SK-N-SH treated with all-trans-retinoic acid at 6 μM for 48 hours (cell line): ENCODE data around the gene CLSTN3.

Source experiments
- ATAC-seq: fragments of 200-7000 bp; cut with Tn5 transposase; 3 replicates; pipeline ENCODE4 v1.9.1; 2020; ENCODE audit warnings: mild to moderate bottlenecking, moderate library complexity
- BACH2 ChIP-seq: fragments of 250-450 bp; sonication (Bioruptor Pico); IDR thresholded peaks from 2 replicates; pipeline ENCODE4 v1.9.0; 2021; ENCODE audit warnings: mild to moderate bottlenecking, borderline replicate concordance
- CSDC2 ChIP-seq: fragments of 250-450 bp; sonication (Bioruptor Pico); IDR thresholded peaks from 2 replicates; pipeline ENCODE4 v1.5.0; 2020; ENCODE audit warnings: mild to moderate bottlenecking, moderate library complexity
- ESRRG ChIP-seq: fragments of 250-450 bp; sonication (Bioruptor Pico); IDR thresholded peaks from 2 replicates; pipeline ENCODE4 v1.6.1; 2021; ENCODE audit warnings: mild to moderate bottlenecking
- GLIS3 ChIP-seq: fragments of 250-450 bp; sonication (Bioruptor Pico); IDR thresholded peaks from 2 replicates; pipeline ENCODE4 v1.5.0; 2020; ENCODE audit warnings: mild to moderate bottlenecking, moderate library complexity
- OSR1 ChIP-seq: fragments of 250-450 bp; sonication (Bioruptor Pico); IDR thresholded peaks from 2 replicates; pipeline ENCODE4 v1.8.0; 2022; ENCODE audit warnings: moderate library complexity, mild to moderate bottlenecking, inconsistent platforms
- PATZ1 ChIP-seq: fragments of 250-450 bp; sonication (Bioruptor Pico); IDR thresholded peaks from 2 replicates; pipeline ENCODE4 v1.8.0; 2020; ENCODE audit warnings: mild to moderate bottlenecking, moderate library complexity, borderline replicate concordance
- PPARA ChIP-seq: fragments of 250-450 bp; sonication (Bioruptor Pico); IDR thresholded peaks from 2 replicates; pipeline ENCODE4 v1.5.0; 2020; ENCODE audit warnings: mild to moderate bottlenecking, borderline replicate concordance
- RARB ChIP-seq: fragments of 250-450 bp; sonication (Bioruptor Pico); IDR thresholded peaks from 2 replicates; pipeline ENCODE4 v1.8.0; 2021; ENCODE audit warnings: mild to moderate bottlenecking, moderate library complexity
- TCF4 ChIP-seq: fragments of 250-450 bp; sonication (Bioruptor Pico); IDR thresholded peaks from 2 replicates; pipeline ENCODE4 v1.8.0; 2021; ENCODE audit warnings: mild to moderate bottlenecking, moderate library complexity, borderline replicate concordance
- TOX ChIP-seq: fragments of 250-450 bp; sonication (Bioruptor Pico); IDR thresholded peaks from 2 replicates; pipeline ENCODE4 v1.8.0; 2021; ENCODE audit warnings: mild to moderate bottlenecking, moderate library complexity, borderline replicate concordance
- ZC3H10 ChIP-seq: fragments of 250-450 bp; sonication (Bioruptor Pico); IDR thresholded peaks from 2 replicates; pipeline ENCODE4 v1.5.1; 2021; ENCODE audit warnings: mild to moderate bottlenecking, moderate library complexity
- ZFP30 ChIP-seq: fragments of 450-650 bp; formaldehyde crosslinking; IDR thresholded peaks from 2 replicates; pipeline ENCODE4 v1.5.0; 2022; ENCODE audit warnings: mild to moderate bottlenecking, moderate library complexity
- ZNF565 ChIP-seq: fragments of 450-650 bp; formaldehyde crosslinking; conservative IDR thresholded peaks from 2 replicates; pipeline ENCODE4 v1.5.0; 2020; ENCODE audit warnings: low read depth, mild to moderate bottlenecking, moderate library complexity
- ZNF70 ChIP-seq: fragments of 450-650 bp; formaldehyde crosslinking; IDR thresholded peaks from 2 replicates; pipeline ENCODE4 v1.5.0; 2020; ENCODE audit warnings: mild to moderate bottlenecking, moderate library complexity
- TF ChIP-seq, protein P1 (sequence below): fragments of 250-450 bp; sonication (Bioruptor Pico); IDR thresholded peaks from 2 replicates; pipeline ENCODE4 v1.5.1; 2021; ENCODE audit warnings: mild to moderate bottlenecking, moderate library complexity
- TF ChIP-seq, protein P2 (sequence below): fragments of 250-450 bp; sonication (Bioruptor Pico); IDR thresholded peaks from 2 replicates; pipeline ENCODE4 v1.5.1; 2020; ENCODE audit warnings: low read depth, mild to moderate bottlenecking, moderate library complexity
- TF ChIP-seq, protein P3 (sequence below): fragments of 250-450 bp; sonication (Bioruptor Pico); IDR thresholded peaks from 2 replicates; pipeline ENCODE4 v1.5.0; 2020; ENCODE audit warnings: mild to moderate bottlenecking, moderate library complexity

Gene CLSTN3

DNA sequence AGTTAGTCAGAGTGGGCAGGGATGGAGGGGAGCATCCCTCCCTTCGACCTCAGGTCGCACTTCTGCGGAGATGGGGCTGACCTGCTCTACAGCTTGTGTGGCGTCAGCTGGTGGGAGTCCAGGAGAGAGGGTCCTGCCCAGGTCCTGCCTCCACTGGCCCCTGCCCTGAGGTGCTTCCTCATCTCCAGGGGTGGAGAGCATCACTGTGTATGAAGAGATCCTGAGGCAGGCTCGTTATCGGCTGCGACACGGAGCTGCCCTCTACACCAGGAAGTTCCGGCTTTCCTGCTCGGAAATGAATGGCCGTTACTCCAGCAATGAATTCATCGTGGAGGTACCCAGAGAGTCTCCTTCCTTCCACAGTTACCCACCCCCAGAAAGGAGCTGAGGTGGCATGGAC, 20.2 kb downstream of the CLSTN3 start:
- TF ChIP-seq PPARA (CRISPR knock-in tag) (no peak), ESRRG (CRISPR knock-in tag) (no peak), ZC3H10 (CRISPR knock-in tag) (no peak), BACH2 (CRISPR knock-in tag) (no peak), TCF4 (no peak), ZNF70 (CRISPR knock-in tag) (no peak), CSDC2 (CRISPR knock-in tag) (no peak), OSR1 (no peak), RARB (no peak), ZFP30 (CRISPR knock-in tag) (no peak), GLIS3 (CRISPR knock-in tag) (no peak), TOX (CRISPR knock-in tag) (no peak), PATZ1 (CRISPR knock-in tag) (no peak)
- TF ChIP-seq, protein P1, sequence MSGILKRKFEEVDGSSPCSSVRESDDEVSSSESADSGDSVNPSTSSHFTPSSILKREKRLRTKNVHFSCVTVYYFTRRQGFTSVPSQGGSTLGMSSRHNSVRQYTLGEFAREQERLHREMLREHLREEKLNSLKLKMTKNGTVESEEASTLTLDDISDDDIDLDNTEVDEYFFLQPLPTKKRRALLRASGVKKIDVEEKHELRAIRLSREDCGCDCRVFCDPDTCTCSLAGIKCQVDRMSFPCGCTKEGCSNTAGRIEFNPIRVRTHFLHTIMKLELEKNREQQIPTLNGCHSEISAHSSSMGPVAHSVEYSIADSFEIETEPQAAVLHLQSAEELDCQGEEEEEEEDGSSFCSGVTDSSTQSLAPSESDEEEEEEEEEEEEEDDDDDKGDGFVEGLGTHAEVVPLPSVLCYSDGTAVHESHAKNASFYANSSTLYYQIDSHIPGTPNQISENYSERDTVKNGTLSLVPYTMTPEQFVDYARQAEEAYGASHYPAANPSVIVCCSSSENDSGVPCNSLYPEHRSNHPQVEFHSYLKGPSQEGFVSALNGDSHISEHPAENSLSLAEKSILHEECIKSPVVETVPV (CRISPR knock-in tag), result no peak
- TF ChIP-seq, protein P2, sequence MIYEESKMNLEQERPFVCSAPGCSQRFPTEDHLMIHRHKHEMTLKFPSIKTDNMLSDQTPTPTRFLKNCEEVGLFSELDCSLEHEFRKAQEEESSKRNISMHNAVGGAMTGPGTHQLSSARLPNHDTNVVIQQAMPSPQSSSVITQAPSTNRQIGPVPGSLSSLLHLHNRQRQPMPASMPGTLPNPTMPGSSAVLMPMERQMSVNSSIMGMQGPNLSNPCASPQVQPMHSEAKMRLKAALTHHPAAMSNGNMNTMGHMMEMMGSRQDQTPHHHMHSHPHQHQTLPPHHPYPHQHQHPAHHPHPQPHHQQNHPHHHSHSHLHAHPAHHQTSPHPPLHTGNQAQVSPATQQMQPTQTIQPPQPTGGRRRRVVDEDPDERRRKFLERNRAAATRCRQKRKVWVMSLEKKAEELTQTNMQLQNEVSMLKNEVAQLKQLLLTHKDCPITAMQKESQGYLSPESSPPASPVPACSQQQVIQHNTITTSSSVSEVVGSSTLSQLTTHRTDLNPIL, result no peak
- ATAC-seq, result no peak

DNA sequence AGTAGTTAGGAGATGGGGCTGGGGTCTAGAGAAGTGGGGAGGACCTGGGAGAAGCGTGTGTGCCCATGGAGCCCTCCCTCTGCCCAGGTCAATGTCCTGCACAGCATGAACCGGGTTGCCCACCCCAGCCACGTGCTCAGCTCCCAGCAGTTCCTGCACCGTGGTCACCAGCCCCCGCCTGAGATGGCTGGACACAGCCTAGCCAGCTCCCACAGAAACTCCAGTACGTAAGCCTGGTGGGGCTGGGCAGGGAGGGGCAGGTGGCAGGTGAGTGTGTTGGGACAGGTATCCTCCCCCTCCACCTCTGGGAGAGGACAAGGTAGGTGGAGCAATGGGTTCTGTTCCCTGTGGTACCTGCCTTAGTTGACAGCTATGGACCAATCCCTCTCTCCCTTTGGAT, 20.7 kb downstream of the CLSTN3 start:
- no peak for ATAC-seq

More for the DNA sequence above, 20.7 kb downstream of the CLSTN3 start:
- TF ChIP-seq PPARA (CRISPR knock-in tag) (no peak), ZFP30 (CRISPR knock-in tag) (no peak), GLIS3 (CRISPR knock-in tag) (no peak), OSR1 (no peak), RARB (no peak), ZC3H10 (CRISPR knock-in tag) (no peak), ZNF70 (CRISPR knock-in tag) (no peak), ESRRG (CRISPR knock-in tag) (no peak), ZNF565 (CRISPR knock-in tag) (no peak)
- TF ChIP-seq, protein P3, sequence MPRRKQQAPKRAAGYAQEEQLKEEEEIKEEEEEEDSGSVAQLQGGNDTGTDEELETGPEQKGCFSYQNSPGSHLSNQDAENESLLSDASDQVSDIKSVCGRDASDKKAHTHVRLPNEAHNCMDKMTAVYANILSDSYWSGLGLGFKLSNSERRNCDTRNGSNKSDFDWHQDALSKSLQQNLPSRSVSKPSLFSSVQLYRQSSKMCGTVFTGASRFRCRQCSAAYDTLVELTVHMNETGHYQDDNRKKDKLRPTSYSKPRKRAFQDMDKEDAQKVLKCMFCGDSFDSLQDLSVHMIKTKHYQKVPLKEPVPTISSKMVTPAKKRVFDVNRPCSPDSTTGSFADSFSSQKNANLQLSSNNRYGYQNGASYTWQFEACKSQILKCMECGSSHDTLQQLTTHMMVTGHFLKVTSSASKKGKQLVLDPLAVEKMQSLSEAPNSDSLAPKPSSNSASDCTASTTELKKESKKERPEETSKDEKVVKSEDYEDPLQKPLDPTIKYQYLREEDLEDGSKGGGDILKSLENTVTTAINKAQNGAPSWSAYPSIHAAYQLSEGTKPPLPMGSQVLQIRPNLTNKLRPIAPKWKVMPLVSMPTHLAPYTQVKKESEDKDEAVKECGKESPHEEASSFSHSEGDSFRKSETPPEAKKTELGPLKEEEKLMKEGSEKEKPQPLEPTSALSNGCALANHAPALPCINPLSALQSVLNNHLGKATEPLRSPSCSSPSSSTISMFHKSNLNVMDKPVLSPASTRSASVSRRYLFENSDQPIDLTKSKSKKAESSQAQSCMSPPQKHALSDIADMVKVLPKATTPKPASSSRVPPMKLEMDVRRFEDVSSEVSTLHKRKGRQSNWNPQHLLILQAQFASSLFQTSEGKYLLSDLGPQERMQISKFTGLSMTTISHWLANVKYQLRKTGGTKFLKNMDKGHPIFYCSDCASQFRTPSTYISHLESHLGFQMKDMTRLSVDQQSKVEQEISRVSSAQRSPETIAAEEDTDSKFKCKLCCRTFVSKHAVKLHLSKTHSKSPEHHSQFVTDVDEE, result no peak
- TF ChIP-seq, protein P1 (CRISPR knock-in tag), result no peak
- TF ChIP-seq, protein P2, result no peak
